ENCODE results near the gene POLN. TPM values are rescaled to one million over a fixed set of nuclear protein-coding genes. Genes with fewer than 3 reads are reported as not detected.

POLN gene
- total RNA-seq, 1 experiment from 2014 or later, result 1.2 TPM

GRCh38 chr4:2262145-2262943 lies 20.4 kb upstream of the POLN start:
- H3K4me1 Mint-ChIP-seq (ENCODE audit: low read depth, unreplicated experiment), result no peaks in the 10 kb centered on the region
- H3K4me1 ChIP-seq, result 0 out of 2 replicates have a peak, but pooled peaks cover 5% of the 10 kb centered on the region
- intact Hi-C loops (cut with micrococcal nuclease; ENCODE audit: unreplicated experiment), result loop anchor here (1.0 to 5.0 kb wide), 4 partner anchors 20 to 550 kb away; partner anchors contain the start of genes CFAP99, HAUS3, POLN and RNF4
- H3K4me3 ChIP-seq (ENCODE audit: low read depth, low read length), result peak overlapping the region; percentile 63
- POLR2A ChIA-PET, result interaction anchor here (0.6 to 1.0 kb wide), 6 partner anchors 21 to 541 kb away, joined by 3 to 14 read pairs (median 6); partner anchors contain the start of genes FAM193A, HAUS3, POLN and RNF4
- H3K36me3 ChIP-seq (ENCODE audit: control insufficient read depth, insufficient read depth, low read length), result no peaks in the 10 kb centered on the region
- CTCF ChIA-PET, result interaction anchor here (0.6 to 1.5 kb wide), 5 partner anchors 42 to 1315 kb away, joined by 3 to 6 read pairs (median 3); partner anchors contain the start of genes CFAP99 and ZFYVE28
- H3K9me3 ChIP-seq, result no peaks in the 10 kb centered on the region
- no peak overlapping the region for H3K27ac Mint-ChIP-seq (ENCODE audit: unreplicated experiment)
- H3K9me3 Mint-ChIP-seq (ENCODE audit: unreplicated experiment), result no peaks in the 10 kb centered on the region
- peak overlapping the region; percentile 72 for H3K4me3 Mint-ChIP-seq (ENCODE audit: unreplicated experiment)
- no peaks in the 10 kb centered on the region for H3K27me3 Mint-ChIP-seq (ENCODE audit: insufficient read depth, unreplicated experiment)
- DNase-seq, result peak; percentile 98
- no peaks in the 10 kb centered on the region for H3K27me3 ChIP-seq (replicated peaks; ENCODE audit: control insufficient read depth, insufficient read depth, low read length)
- TF ChIP-seq CTCF (IDR thresholded peaks at IDR 0.05; ENCODE audit: insufficient read depth in 1 of 2, low read depth in 1 of 2, low read length in 1 of 2, severe bottlenecking in 1 of 2, unreplicated experiment in 1 of 2), result no peak
- no peaks in the 10 kb centered on the region for H3K36me3 Mint-ChIP-seq (ENCODE audit: insufficient read depth, unreplicated experiment)
- no TSS peak for BruUV-seq (replicated peaks)

- H3K4me1 Mint-ChIP-seq (ENCODE audit: low read depth, unreplicated experiment), result no peaks in the 10 kb centered on the region
These were observed 19.9 kb upstream of the POLN start, which contains the start of gene MXD4 for GRCh38 chr4:2261853-2262144. Gene MXD4 (minus strand): TSS chr4:2262109. CDS start chr4:2261980, 129 bp downstream.

More at GRCh38 chr4:2261853-2262144, 19.9 kb upstream of the POLN start, which contains the start of gene MXD4:
- Mint-ChIP-seq H3K36me3 (ENCODE audit: insufficient read depth, unreplicated experiment) (no peaks in the 10 kb centered on the region), H3K27me3 (ENCODE audit: insufficient read depth, unreplicated experiment) (no peaks in the 10 kb centered on the region), H3K4me3 (ENCODE audit: unreplicated experiment) (peak within 1 kb of the TSS; percentile 72), H3K27ac (ENCODE audit: unreplicated experiment) (no peak within 1 kb of the TSS), H3K9me3 (ENCODE audit: unreplicated experiment) (no peaks in the 10 kb centered on the region)
- H3K27me3 ChIP-seq (replicated peaks; ENCODE audit: control insufficient read depth, insufficient read depth, low read length), result no peaks in the 10 kb centered on the region
- 0 out of 2 replicates have a peak, but pooled peaks cover 5% of the 10 kb centered on the region for H3K4me1 ChIP-seq
- DNase-seq, result no peak
- ChIA-PET POLR2A (interaction anchor here (0.6 to 1.0 kb wide), 4 partner anchors 20 to 540 kb away, joined by 3 to 14 read pairs (median 5); partner anchors contain the start of genes HAUS3, POLN, RNF4 and TACC3), CTCF (interaction anchor here (1.0 to 1.5 kb wide), 4 partner anchors 42 to 206 kb away, joined by 3 to 6 read pairs (median 4); partner anchors contain the start of genes CFAP99 and ZFYVE28)
- H3K36me3 ChIP-seq (ENCODE audit: control insufficient read depth, insufficient read depth, low read length), result no peaks in the 10 kb centered on the region
- no TSS peak for BruUV-seq (replicated peaks)
- H3K9me3 ChIP-seq, result no peaks in the 10 kb centered on the region
- no peak for TF ChIP-seq CTCF (IDR thresholded peaks at IDR 0.05; ENCODE audit: insufficient read depth in 1 of 2, low read depth in 1 of 2, low read length in 1 of 2, severe bottlenecking in 1 of 2, unreplicated experiment in 1 of 2)
- peak within 1 kb of the TSS; percentile 63 for H3K4me3 ChIP-seq (ENCODE audit: low read depth, low read length)
- intact Hi-C loops (cut with micrococcal nuclease; ENCODE audit: unreplicated experiment), result loop anchor here (1.0 to 5.0 kb wide), 4 partner anchors 19 to 549 kb away; partner anchors contain the start of genes CFAP99, HAUS3, POLN and RNF4

Data from Caco-2 (cell line).